OCI-LY3 (cell line): Measurements from ENCODE around the gene HSPG2.

Source experiments
- H2AFZ ChIP-seq: fragments of 200-600, 300-600 bp; shearing (Covaris generic); 2 replicates; pipeline ENCODE4 v1.6.0; 2014; ENCODE audit warnings: antibody characterized with exemption, low read depth, low read length
- H3K27ac ChIP-seq: fragments of 200-600, 300-600 bp; sonication (generic); 2 replicates; pipeline ENCODE4 v1.5.1; 2014; ENCODE audit warnings: mild to moderate bottlenecking, low read length, moderate library complexity, mixed read lengths
- H3K27me3 ChIP-seq: fragments of 200-600, 300-600 bp; sonication (generic); 2 replicates; pipeline ENCODE4 v1.6.1; 2014; ENCODE audit warnings: low read depth, low read length, mixed read lengths
- H3K36me3 ChIP-seq: fragments of 200-600, 300-600 bp; sonication (generic); replicated peaks from 2 replicates; pipeline ENCODE3; 2014; ENCODE audit warnings: low read depth, low read length, mixed read lengths
- H3K4me1 ChIP-seq: fragments of 300-600, 200-600 bp; sonication (generic); 2 replicates; pipeline ENCODE4 v1.6.1; 2014; ENCODE audit warnings: low read length, mixed read lengths
- H3K4me2 ChIP-seq: fragments of 200-600, 300-600 bp; sonication (generic); 2 replicates; pipeline ENCODE4 v1.6.1; 2014; ENCODE audit warnings: low read length, mixed read lengths
- H3K4me3 ChIP-seq: fragments of 300-600, 200-600 bp; sonication (generic); 2 replicates; pipeline ENCODE4 v1.5.1; 2014; ENCODE audit warnings: antibody characterized with exemption, mild to moderate bottlenecking, low read length, moderate library complexity
- H3K79me2 ChIP-seq: fragments of 300-600, 200-600 bp; shearing (Covaris generic); 2 replicates; pipeline ENCODE4 v1.6.1; 2014; ENCODE audit warnings: mild to moderate bottlenecking, low read length, mixed read lengths
- H3K9ac ChIP-seq: fragments of 300-600, 200-600 bp; shearing (Covaris generic); 2 replicates; pipeline ENCODE4 v1.6.0; 2014; ENCODE audit warnings: mild to moderate bottlenecking, low read length, moderate library complexity
- H3K9me3 ChIP-seq: fragments of 200-600, 300-600 bp; shearing (Covaris generic); 2 replicates; pipeline ENCODE4 v1.6.1; 2014; ENCODE audit warnings: low read length, mixed read lengths; ENCODE audit not compliant: insufficient read depth
- H4K20me1 ChIP-seq: fragments of 200-600, 300-600 bp; sonication (generic); 2 replicates; pipeline ENCODE4 v1.6.1; 2016; ENCODE audit warnings: low read length, mixed read lengths; ENCODE audit not compliant: insufficient read depth
- CTCF ChIP-seq: fragments of 200-600, 300-600 bp; sonication (generic); IDR thresholded peaks from 2 replicates; pipeline ENCODE4 v1.5.1; 2014; ENCODE audit warnings: antibody characterized with exemption, low read length, low read depth
- EZH2phosphoT487 ChIP-seq: fragments of 200-600 bp; shearing (Covaris generic); IDR thresholded peaks from 2 replicates; pipeline ENCODE4 v1.6.1; 2018; ENCODE audit warnings: antibody characterized with exemption, mixed run types, low read depth

HSPG2 gene

GRCh38 chr1:21879928-21880618, 57.0 kb downstream of the HSPG2 start:
- Histone ChIP-seq H3K4me3 (no peak overlapping the region), H3K9ac (no peak overlapping the region), H3K27ac (no peak overlapping the region), H3K36me3 (no peaks in the 10 kb centered on the region), H3K27me3 (no peaks in the 10 kb centered on the region), H3K4me1 (no peaks in the 10 kb centered on the region), H3K4me2 (no peak overlapping the region), H4K20me1 (no peaks in the 10 kb centered on the region), H2AFZ (no peak overlapping the region), H3K79me2 (no peaks in the 10 kb centered on the region), H3K9me3 (no peaks in the 10 kb centered on the region)
- TF ChIP-seq EZH2phosphoT487 (no peak), CTCF (no peak)

GRCh38 chr1:21878840-21879478, 58.2 kb downstream of the HSPG2 start:
- Histone ChIP-seq H3K79me2 (no peaks in the 10 kb centered on the region), H3K4me3 (no peak overlapping the region), H3K36me3 (no peaks in the 10 kb centered on the region), H3K9me3 (no peaks in the 10 kb centered on the region), H2AFZ (no peak overlapping the region), H3K9ac (no peak overlapping the region), H3K4me1 (no peaks in the 10 kb centered on the region), H3K27ac (no peak overlapping the region), H4K20me1 (no peaks in the 10 kb centered on the region), H3K4me2 (no peak overlapping the region), H3K27me3 (no peaks in the 10 kb centered on the region)
- TF ChIP-seq EZH2phosphoT487 (no peak), CTCF (no peak)

- no peak overlapping the region for H2AFZ ChIP-seq
- no peaks in the 10 kb centered on the region for H3K79me2 ChIP-seq
- no peaks in the 10 kb centered on the region for H4K20me1 ChIP-seq
- H3K9ac ChIP-seq, result no peak overlapping the region
- H3K4me3 ChIP-seq, result no peak overlapping the region
- no peak overlapping the region for H3K27ac ChIP-seq
- no peaks in the 10 kb centered on the region for H3K9me3 ChIP-seq
- no peak for TF ChIP-seq CTCF
- TF ChIP-seq EZH2phosphoT487, result no peak
- H3K4me1 ChIP-seq, result no peaks in the 10 kb centered on the region
- H3K4me2 ChIP-seq, result no peak overlapping the region
- no peaks in the 10 kb centered on the region for H3K27me3 ChIP-seq
- H3K36me3 ChIP-seq, result no peaks in the 10 kb centered on the region
These were observed 58.9 kb downstream of the HSPG2 start for GRCh38 chr1:21878009-21878773.

GRCh38 chr1:21876267-21876666, 60.8 kb downstream of the HSPG2 start:
- no peaks in the 10 kb centered on the region for H3K36me3 ChIP-seq
- H3K27ac ChIP-seq, result no peak overlapping the region

More at GRCh38 chr1:21876267-21876666, 60.8 kb downstream of the HSPG2 start:
- no peak for TF ChIP-seq EZH2phosphoT487
- no peak for TF ChIP-seq CTCF
- H4K20me1 ChIP-seq, result no peaks in the 10 kb centered on the region
- H3K4me1 ChIP-seq, result peaks cover 15% of the 10 kb centered on the region
- no peaks in the 10 kb centered on the region for H3K27me3 ChIP-seq
- H3K4me3 ChIP-seq, result no peak overlapping the region
- H3K9me3 ChIP-seq, result no peaks in the 10 kb centered on the region
- no peak overlapping the region for H2AFZ ChIP-seq
- no peak overlapping the region for H3K9ac ChIP-seq
- no peak overlapping the region for H3K4me2 ChIP-seq
- H3K79me2 ChIP-seq, result no peaks in the 10 kb centered on the region
